HG02763 (cell line): Measurements from ENCODE around the gene KRTAP12-3.
"Not testable (repeated sequence)": the region's sequence is repeated elsewhere in the genome, so short reads cannot be mapped to it uniquely, and the experiment has no call there.

Source experiments
- ATAC-seq: cut with Tn5 transposase; IDR thresholded peaks from one replicate; pipeline ENCODE4 v1.9.1; 2021; ENCODE audit warnings: mild to moderate bottlenecking, moderate library complexity; ENCODE audit not compliant: unreplicated experiment

The KRTAP12-3 gene

GRCh38 chr21:44682580-44683151 is 24.9 kb downstream of the KRTAP12-3 start:
- ATAC-seq, result no peak

GRCh38 chr21:44684077-44684476 is 26.3 kb downstream of the KRTAP12-3 start:
- ATAC-seq, result no peak

- ATAC-seq, result no peak
Measured at GRCh38 chr21:44684483-44684882, 26.8 kb downstream of the KRTAP12-3 start.

- not testable (repeated sequence) for ATAC-seq
Measured at GRCh38 chr21:44685050-44685449, 27.3 kb downstream of the KRTAP12-3 start.

GRCh38 chr21:44686000-44686781 is 28.5 kb downstream of the KRTAP12-3 start:
- ATAC-seq, result no peak

- ATAC-seq, result no peak
Measured at GRCh38 chr21:44686843-44687561, 29.3 kb downstream of the KRTAP12-3 start.

GRCh38 chr21:44687671-44688070 is 29.9 kb downstream of the KRTAP12-3 start:
- no peak for ATAC-seq

GRCh38 chr21:44689740-44690139 is 32.0 kb downstream of the KRTAP12-3 start:
- not testable (repeated sequence) for ATAC-seq

- no peak for ATAC-seq
Measured at GRCh38 chr21:44691686-44692085, 34.0 kb downstream of the KRTAP12-3 start.

GRCh38 chr21:44692798-44693512 is 35.2 kb downstream of the KRTAP12-3 start:
- no peak for ATAC-seq

- no peak for ATAC-seq
Measured at GRCh38 chr21:44694776-44695175, 37.0 kb downstream of the KRTAP12-3 start.

GRCh38 chr21:44695184-44695583 is 37.5 kb downstream of the KRTAP12-3 start:
- no peak for ATAC-seq

GRCh38 chr21:44695641-44696040 is 37.9 kb downstream of the KRTAP12-3 start:
- no peak for ATAC-seq

- no peak for ATAC-seq
Measured at GRCh38 chr21:44696572-44696971, 38.8 kb downstream of the KRTAP12-3 start.

- not testable (repeated sequence) for ATAC-seq
Measured at GRCh38 chr21:44697172-44697810, 39.6 kb downstream of the KRTAP12-3 start, which contains the start of gene KRTAP10-12. KRTAP10-12 (plus strand) TSS chr21:44697172; CDS start chr21:44697202, 30 bp downstream.

GRCh38 chr21:44697811-44698734 is 40.3 kb downstream of the KRTAP12-3 start:
- ATAC-seq, result no peak

- ATAC-seq, result no peak
Measured at GRCh38 chr21:44699502-44700001, 41.8 kb downstream of the KRTAP12-3 start.

GRCh38 chr21:44700101-44701022 is 42.6 kb downstream of the KRTAP12-3 start:
- ATAC-seq, result no peak
